ENCODE results near the gene GOLT1B.

DNA sequence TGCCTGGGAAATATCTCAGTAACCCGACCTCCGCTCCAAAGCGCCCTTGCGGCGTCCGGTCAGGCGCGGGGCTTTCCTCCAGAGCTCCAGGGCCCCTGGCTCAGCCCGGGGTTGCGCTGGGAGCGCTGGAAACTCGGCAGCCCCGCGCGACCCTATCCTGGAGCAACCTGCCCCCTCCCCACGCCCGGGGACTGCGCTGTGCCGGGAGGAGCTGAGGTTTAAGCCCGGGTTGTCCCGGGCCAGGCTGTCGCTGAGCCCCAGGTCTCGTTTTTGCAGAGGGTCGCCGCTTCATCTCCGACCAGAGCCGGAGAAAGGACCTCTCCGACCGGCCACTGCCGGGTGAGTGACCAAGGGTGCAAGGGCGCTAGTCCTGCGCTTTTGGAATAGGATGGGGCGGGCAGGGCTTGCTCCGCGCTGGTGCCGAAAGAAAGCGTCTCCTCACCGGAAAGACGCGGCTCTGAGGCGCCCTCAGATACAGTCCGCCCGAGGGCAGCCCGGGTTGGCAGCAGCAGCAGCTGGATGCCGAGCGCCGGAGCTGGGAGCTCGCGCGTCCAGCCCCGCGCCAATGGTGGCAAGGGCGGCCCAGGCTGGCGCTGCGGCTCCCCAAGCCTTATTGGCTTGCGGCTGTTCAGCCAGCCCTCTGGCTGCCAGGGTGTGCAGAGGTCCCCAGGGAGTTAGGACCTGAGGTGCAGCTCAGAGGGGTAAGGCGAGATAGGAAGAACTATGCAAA lies 26.0 kb downstream of the GOLT1B start:
- TF ChIP-seq, protein P1, sequence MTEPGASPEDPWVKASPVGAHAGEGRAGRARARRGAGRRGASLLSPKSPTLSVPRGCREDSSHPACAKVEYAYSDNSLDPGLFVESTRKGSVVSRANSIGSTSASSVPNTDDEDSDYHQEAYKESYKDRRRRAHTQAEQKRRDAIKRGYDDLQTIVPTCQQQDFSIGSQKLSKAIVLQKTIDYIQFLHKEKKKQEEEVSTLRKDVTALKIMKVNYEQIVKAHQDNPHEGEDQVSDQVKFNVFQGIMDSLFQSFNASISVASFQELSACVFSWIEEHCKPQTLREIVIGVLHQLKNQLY (CRISPR knock-in tag; conservative IDR thresholded peaks at IDR 0.05), result no peak
- TF ChIP-seq MAZ (CRISPR knock-in tag; conservative IDR thresholded peaks at IDR 0.05 in 1 of 2, IDR thresholded peaks at IDR 0.05 in 1 of 2), result no peak
- no peak for TF ChIP-seq PCBP2 (IDR thresholded peaks at IDR 0.05; ENCODE audit: low read depth, low read length, poor library complexity, severe bottlenecking)
- TF ChIP-seq, protein P2, sequence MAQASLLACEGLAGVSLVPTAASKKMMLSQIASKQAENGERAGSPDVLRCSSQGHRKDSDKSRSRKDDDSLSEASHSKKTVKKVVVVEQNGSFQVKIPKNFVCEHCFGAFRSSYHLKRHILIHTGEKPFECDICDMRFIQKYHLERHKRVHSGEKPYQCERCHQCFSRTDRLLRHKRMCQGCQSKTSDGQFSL (CRISPR knock-in tag; IDR thresholded peaks at IDR 0.05), result no peak
- TF ChIP-seq, protein P2 (tag; IDR thresholded peaks at IDR 0.05), result no peak
- TF ChIP-seq, protein P3, sequence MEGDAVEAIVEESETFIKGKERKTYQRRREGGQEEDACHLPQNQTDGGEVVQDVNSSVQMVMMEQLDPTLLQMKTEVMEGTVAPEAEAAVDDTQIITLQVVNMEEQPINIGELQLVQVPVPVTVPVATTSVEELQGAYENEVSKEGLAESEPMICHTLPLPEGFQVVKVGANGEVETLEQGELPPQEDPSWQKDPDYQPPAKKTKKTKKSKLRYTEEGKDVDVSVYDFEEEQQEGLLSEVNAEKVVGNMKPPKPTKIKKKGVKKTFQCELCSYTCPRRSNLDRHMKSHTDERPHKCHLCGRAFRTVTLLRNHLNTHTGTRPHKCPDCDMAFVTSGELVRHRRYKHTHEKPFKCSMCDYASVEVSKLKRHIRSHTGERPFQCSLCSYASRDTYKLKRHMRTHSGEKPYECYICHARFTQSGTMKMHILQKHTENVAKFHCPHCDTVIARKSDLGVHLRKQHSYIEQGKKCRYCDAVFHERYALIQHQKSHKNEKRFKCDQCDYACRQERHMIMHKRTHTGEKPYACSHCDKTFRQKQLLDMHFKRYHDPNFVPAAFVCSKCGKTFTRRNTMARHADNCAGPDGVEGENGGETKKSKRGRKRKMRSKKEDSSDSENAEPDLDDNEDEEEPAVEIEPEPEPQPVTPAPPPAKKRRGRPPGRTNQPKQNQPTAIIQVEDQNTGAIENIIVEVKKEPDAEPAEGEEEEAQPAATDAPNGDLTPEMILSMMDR (IDR thresholded peaks at IDR 0.05 in 2 of 3, conservative IDR thresholded peaks at IDR 0.05 in 1 of 3; ENCODE audit: insufficient read depth in 2 of 3, low read depth in 1 of 3, low read length in 3 of 3), result no peak
- TF ChIP-seq PHF21A (IDR thresholded peaks at IDR 0.05; ENCODE audit: borderline replicate concordance, low read depth), result no peak
- no peak for TF ChIP-seq RCOR1 (IDR thresholded peaks at IDR 0.05; ENCODE audit: borderline replicate concordance in 1 of 2, low read depth in 2 of 2, low read length in 2 of 2)
- TF ChIP-seq, protein P4, sequence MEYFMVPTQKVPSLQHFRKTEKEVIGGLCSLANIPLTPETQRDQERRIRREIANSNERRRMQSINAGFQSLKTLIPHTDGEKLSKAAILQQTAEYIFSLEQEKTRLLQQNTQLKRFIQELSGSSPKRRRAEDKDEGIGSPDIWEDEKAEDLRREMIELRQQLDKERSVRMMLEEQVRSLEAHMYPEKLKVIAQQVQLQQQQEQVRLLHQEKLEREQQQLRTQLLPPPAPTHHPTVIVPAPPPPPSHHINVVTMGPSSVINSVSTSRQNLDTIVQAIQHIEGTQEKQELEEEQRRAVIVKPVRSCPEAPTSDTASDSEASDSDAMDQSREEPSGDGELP (CRISPR knock-in tag; IDR thresholded peaks at IDR 0.05; ENCODE audit: borderline replicate concordance), result no peak
- TF ChIP-seq PHB2 (IDR thresholded peaks at IDR 0.05; ENCODE audit: low read depth), result no peak

Measured in K562 (cell line).